ENCODE measurements around the gene CCDC12.

CCDC12 gene

DNA sequence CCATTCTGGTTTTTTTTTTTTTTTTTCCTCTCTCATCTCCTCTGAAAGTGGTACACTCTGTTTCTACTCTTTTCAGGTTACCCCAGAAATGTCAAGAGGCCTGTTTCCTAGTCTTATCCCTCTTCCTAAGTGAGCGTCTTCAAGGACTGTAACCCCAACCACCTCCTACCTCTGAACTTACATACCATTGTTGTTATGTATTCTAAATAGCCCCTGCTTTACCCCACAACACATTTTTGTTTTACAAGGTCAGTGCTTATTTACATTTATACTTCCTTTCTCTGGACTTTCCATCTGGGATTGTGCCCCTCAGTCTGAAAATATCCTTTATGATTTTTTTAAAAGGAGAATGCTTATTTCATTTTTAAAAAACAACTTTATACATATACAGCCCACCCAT is 60.3 kb downstream of the CCDC12 start:
- H3K36me3 ChIP-seq (ENCODE audit: insufficient read depth) = no peaks in the 10 kb centered on the region
- H3K27ac ChIP-seq = no peak overlapping the region

DNA sequence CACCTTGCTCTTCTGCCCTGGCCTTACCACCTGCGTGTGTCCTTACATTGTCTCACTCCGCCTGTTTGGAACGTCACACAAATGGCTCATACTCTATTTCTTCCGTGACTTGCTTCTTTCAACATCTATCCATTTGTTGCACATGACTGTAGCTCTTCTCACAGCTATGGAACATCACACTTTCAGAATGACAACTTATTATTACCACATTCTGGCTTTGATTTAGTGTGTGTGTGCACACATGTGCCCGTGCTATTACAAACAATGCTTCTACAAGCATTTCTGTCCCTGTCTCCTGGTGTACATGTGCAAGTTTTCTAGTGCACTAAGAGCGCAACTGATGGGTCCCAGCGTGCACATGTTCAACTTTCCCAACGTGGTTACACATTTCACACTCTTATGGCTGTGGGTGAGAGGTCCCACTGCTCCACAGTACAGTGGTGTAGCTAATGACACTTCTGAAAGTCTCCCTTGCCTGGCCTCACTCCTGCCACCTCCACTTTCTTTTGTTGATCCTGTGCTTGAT is 61.2 kb downstream of the CCDC12 start:
- no peaks in the 10 kb centered on the region for H3K27me3 ChIP-seq (ENCODE audit: insufficient read depth, low read depth)
- no peak overlapping the region for H3K9ac ChIP-seq
- no peak overlapping the region for H2AFZ ChIP-seq (ENCODE audit: low read depth)
- no peak overlapping the region for H3K4me3 ChIP-seq (IDR thresholded peaks at IDR 0.05; ENCODE audit: insufficient read depth, low read depth, low read length)
- H3K27ac ChIP-seq = no peak overlapping the region
- no peaks in the 10 kb centered on the region for H4K20me1 ChIP-seq (ENCODE audit: insufficient read depth)
- no peak overlapping the region for H3K4me2 ChIP-seq
- peaks cover 34% of the 10 kb centered on the region for H3K4me1 ChIP-seq (ENCODE audit: low read depth, poor library complexity, severe bottlenecking)
- H3K79me2 ChIP-seq (ENCODE audit: insufficient read depth, low read depth) = no peaks in the 10 kb centered on the region
- TF ChIP-seq, protein P1, sequence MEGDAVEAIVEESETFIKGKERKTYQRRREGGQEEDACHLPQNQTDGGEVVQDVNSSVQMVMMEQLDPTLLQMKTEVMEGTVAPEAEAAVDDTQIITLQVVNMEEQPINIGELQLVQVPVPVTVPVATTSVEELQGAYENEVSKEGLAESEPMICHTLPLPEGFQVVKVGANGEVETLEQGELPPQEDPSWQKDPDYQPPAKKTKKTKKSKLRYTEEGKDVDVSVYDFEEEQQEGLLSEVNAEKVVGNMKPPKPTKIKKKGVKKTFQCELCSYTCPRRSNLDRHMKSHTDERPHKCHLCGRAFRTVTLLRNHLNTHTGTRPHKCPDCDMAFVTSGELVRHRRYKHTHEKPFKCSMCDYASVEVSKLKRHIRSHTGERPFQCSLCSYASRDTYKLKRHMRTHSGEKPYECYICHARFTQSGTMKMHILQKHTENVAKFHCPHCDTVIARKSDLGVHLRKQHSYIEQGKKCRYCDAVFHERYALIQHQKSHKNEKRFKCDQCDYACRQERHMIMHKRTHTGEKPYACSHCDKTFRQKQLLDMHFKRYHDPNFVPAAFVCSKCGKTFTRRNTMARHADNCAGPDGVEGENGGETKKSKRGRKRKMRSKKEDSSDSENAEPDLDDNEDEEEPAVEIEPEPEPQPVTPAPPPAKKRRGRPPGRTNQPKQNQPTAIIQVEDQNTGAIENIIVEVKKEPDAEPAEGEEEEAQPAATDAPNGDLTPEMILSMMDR (conservative IDR thresholded peaks at IDR 0.05; ENCODE audit: low read depth, low read length) = no peak
- H3K36me3 ChIP-seq (ENCODE audit: insufficient read depth) = no peaks in the 10 kb centered on the region

More for the DNA sequence above, 60.3 kb downstream of the CCDC12 start:
- Histone ChIP-seq H3K79me2 (ENCODE audit: insufficient read depth, low read depth) (no peaks in the 10 kb centered on the region), H3K9ac (no peak overlapping the region), H4K20me1 (ENCODE audit: insufficient read depth) (no peaks in the 10 kb centered on the region), H2AFZ (ENCODE audit: low read depth) (no peak overlapping the region), H3K4me2 (peak overlapping the region; percentile 39; the same call in 1 of the 2 replicates), H3K4me3 (IDR thresholded peaks at IDR 0.05; ENCODE audit: insufficient read depth, low read depth, low read length) (no peak overlapping the region), H3K27me3 (ENCODE audit: insufficient read depth, low read depth) (no peaks in the 10 kb centered on the region), H3K4me1 (ENCODE audit: low read depth, poor library complexity, severe bottlenecking) (peaks cover 34% of the 10 kb centered on the region)
- TF ChIP-seq, protein P1 (conservative IDR thresholded peaks at IDR 0.05; ENCODE audit: low read depth, low read length) = no peak

DNA sequence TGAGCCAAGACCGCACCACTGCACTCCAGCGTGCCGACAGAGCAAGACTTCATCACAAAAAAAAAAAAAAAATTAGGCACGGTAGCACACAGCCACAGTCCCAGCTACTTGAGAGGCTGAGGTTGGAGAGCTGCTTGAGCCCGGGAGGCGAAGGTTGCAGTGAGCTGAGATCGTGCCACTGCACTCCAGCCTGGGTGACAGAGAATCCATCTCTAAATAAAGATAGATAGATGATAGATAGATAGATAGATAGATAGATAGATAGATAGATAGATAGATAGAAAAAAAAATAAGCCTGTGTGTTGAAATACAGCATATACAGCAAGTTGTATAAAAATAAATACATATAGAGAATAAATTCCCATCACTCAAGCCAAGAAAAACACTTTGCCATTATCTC is 61.7 kb downstream of the CCDC12 start:
- TF ChIP-seq, protein P1 (conservative IDR thresholded peaks at IDR 0.05; ENCODE audit: low read depth, low read length) = no peak
- H3K4me3 ChIP-seq (IDR thresholded peaks at IDR 0.05; ENCODE audit: insufficient read depth, low read depth, low read length) = no peak overlapping the region
- H3K27ac ChIP-seq = no peak overlapping the region
- no peak overlapping the region for H2AFZ ChIP-seq (ENCODE audit: low read depth)
- no peak overlapping the region for H3K9ac ChIP-seq
- H4K20me1 ChIP-seq (ENCODE audit: insufficient read depth) = no peaks in the 10 kb centered on the region
- no peaks in the 10 kb centered on the region for H3K79me2 ChIP-seq (ENCODE audit: insufficient read depth, low read depth)
- no peak overlapping the region for H3K4me2 ChIP-seq
- no peaks in the 10 kb centered on the region for H3K36me3 ChIP-seq (ENCODE audit: insufficient read depth)
- H3K27me3 ChIP-seq (ENCODE audit: insufficient read depth, low read depth) = no peaks in the 10 kb centered on the region
- H3K4me1 ChIP-seq (ENCODE audit: low read depth, poor library complexity, severe bottlenecking) = peaks cover 34% of the 10 kb centered on the region

DNA sequence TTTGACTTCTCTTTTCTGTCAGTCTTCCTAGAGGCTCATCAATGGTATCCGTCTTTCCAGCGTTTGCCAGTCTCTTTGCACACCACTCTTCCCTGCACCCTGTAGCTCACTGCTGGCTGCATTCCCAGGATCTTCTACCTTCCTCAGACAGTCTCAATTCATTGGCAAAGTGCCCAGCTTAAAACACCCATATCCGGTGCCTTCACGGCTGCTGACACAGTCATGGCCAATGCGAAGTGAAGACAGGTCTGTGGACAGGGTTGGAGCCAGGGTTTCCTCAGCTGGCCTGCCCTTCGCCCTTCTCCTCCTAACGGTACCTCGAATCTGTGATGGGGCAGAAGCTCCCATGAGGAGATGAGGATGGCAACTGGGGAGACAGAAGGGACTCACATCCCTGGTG is 62.9 kb downstream of the CCDC12 start:
- H2AFZ ChIP-seq (ENCODE audit: low read depth) = no peak overlapping the region
- no peaks in the 10 kb centered on the region for H3K27me3 ChIP-seq (ENCODE audit: insufficient read depth, low read depth)
- H3K27ac ChIP-seq = no peak overlapping the region
- H3K4me2 ChIP-seq = no peak overlapping the region
- H3K36me3 ChIP-seq (ENCODE audit: insufficient read depth) = no peaks in the 10 kb centered on the region
- H3K9ac ChIP-seq = no peak overlapping the region
- peaks cover 25% of the 10 kb centered on the region for H3K4me1 ChIP-seq (ENCODE audit: low read depth, poor library complexity, severe bottlenecking)
- H4K20me1 ChIP-seq (ENCODE audit: insufficient read depth) = no peaks in the 10 kb centered on the region
- H3K79me2 ChIP-seq (ENCODE audit: insufficient read depth, low read depth) = no peaks in the 10 kb centered on the region
- TF ChIP-seq, protein P1 (conservative IDR thresholded peaks at IDR 0.05; ENCODE audit: low read depth, low read length) = no peak
- no peak overlapping the region for H3K4me3 ChIP-seq (IDR thresholded peaks at IDR 0.05; ENCODE audit: insufficient read depth, low read depth, low read length)
